Measurements from ENCODE around the gene PPARG.

Gene PPARG

DNA sequence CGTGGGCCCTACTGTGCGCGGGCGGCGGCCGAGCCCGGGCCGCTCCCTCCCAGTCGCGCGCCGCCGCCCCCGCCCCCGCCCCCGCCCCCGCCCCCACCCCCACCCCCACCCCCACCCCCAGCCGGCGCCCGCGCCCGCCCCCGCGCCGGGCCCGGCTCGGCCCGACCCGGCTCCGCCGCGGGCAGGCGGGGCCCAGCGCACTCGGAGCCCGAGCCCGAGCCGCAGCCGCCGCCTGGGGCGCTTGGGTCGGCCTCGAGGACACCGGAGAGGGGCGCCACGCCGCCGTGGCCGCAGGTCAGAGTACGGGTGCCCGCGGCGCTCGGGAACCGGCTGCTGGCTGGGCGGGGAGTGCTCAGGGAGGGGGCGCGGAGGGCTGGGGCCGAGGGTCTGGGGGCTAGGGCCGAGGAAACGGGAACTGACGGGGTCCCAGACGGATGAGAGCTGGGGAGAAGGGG, 1.1 kb upstream of the PPARG start:
- peak overlapping the region in 4 of 5 donors; percentile 84 to 96 (median 88) for H3K4me3 ChIP-seq (ENCODE audit: low read depth in 1 of 5, low read length in 5 of 5)
- H3K27ac ChIP-seq (ENCODE audit: low read depth, low read length), result peak overlapping the region; percentile 98
- H3K27me3 ChIP-seq (ENCODE audit: control insufficient read depth in 5 of 5, insufficient read depth in 4 of 5, low read length in 5 of 5), result no peaks in the 10 kb centered on the region
- no peaks in the 10 kb centered on the region for H3K9me3 ChIP-seq (ENCODE audit: control insufficient read depth in 5 of 5, low read length in 5 of 5)
- H3K36me3 ChIP-seq (ENCODE audit: control insufficient read depth in 5 of 5, insufficient read depth in 5 of 5, low read length in 5 of 5), result no peaks in the 10 kb centered on the region
- H3K4me1 ChIP-seq (ENCODE audit: control insufficient read depth in 5 of 5, insufficient read depth in 5 of 5, low read length in 5 of 5), result peaks cover 0 to 29% (median 18%) of the 10 kb centered on the region in 5 donors
- peak overlapping the region; percentile 49 to 97 (median 95) for H3K9ac ChIP-seq (ENCODE audit: low read length in 5 of 5)

DNA sequence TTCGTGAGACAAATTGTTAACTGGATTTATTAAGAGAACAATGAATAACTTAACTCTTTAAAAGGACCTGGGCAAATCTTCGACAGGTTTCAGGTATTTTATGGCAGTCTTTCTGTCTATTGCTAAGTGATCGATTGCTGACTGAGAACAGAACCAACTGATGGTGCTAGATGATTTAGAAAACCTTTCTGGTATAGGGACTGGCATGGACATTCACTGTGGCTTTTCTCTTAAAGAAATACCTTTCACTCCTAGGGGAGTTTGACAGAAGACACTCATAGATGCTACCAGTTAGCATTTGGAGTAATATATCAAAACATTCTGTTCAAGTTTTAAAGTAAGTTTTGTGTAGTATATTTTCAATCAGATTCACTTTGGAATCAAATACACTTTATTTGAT, 654 bp downstream of the PPARG start:
- Histone ChIP-seq H3K27me3 (ENCODE audit: control insufficient read depth in 5 of 5, insufficient read depth in 4 of 5, low read length in 5 of 5) (no peaks in the 10 kb centered on the region), H3K4me1 (ENCODE audit: control insufficient read depth in 5 of 5, insufficient read depth in 5 of 5, low read length in 5 of 5) (peaks cover 0 to 43% (median 35%) of the 10 kb centered on the region in 5 donors), H3K9ac (ENCODE audit: low read length in 5 of 5) (peak overlapping the region; percentile 49 to 97 (median 95)), H3K27ac (ENCODE audit: low read depth, low read length) (peak overlapping the region; percentile 98), H3K4me3 (ENCODE audit: low read depth in 1 of 5, low read length in 5 of 5) (peak overlapping the region; percentile 84 to 96 (median 89)), H3K36me3 (ENCODE audit: control insufficient read depth in 5 of 5, insufficient read depth in 5 of 5, low read length in 5 of 5) (no peaks in the 10 kb centered on the region), H3K9me3 (ENCODE audit: control insufficient read depth in 5 of 5, low read length in 5 of 5) (no peaks in the 10 kb centered on the region)

DNA sequence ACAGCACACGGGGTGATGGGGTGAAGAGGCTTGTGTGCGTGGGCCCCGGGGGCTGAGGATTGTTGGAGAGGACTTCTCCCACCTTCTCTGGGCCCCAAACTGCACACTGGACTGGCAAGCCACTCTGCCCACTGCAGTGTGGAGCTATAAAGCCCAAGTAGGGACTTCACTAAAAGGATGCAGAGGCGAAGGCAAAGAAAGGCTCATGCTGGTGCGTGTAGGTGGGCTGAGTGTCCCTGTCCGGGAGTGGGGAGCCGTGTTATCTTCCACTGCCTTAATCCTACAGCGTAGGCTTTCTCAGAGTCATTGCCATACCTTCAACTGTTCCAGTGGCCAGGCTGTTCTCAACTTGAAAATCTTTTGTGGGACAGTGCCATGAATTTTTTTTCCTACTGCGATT, 3.9 kb downstream of the PPARG start:
- Histone ChIP-seq H3K9ac (ENCODE audit: low read length in 5 of 5) (peak overlapping the region; percentile 63 to 97 (median 92)), H3K9me3 (ENCODE audit: control insufficient read depth in 5 of 5, low read length in 5 of 5) (no peaks in the 10 kb centered on the region), H3K27ac (ENCODE audit: low read depth, low read length) (peak overlapping the region; percentile 98), H3K4me3 (ENCODE audit: low read depth in 1 of 5, low read length in 5 of 5) (peak overlapping the region; percentile 79 to 96 (median 88)), H3K36me3 (ENCODE audit: control insufficient read depth in 5 of 5, insufficient read depth in 5 of 5, low read length in 5 of 5) (no peaks in the 10 kb centered on the region), H3K27me3 (ENCODE audit: control insufficient read depth in 5 of 5, insufficient read depth in 4 of 5, low read length in 5 of 5) (no peaks in the 10 kb centered on the region), H3K4me1 (ENCODE audit: control insufficient read depth in 5 of 5, insufficient read depth in 5 of 5, low read length in 5 of 5) (peaks cover 0 to 57% (median 47%) of the 10 kb centered on the region in 5 donors)

DNA sequence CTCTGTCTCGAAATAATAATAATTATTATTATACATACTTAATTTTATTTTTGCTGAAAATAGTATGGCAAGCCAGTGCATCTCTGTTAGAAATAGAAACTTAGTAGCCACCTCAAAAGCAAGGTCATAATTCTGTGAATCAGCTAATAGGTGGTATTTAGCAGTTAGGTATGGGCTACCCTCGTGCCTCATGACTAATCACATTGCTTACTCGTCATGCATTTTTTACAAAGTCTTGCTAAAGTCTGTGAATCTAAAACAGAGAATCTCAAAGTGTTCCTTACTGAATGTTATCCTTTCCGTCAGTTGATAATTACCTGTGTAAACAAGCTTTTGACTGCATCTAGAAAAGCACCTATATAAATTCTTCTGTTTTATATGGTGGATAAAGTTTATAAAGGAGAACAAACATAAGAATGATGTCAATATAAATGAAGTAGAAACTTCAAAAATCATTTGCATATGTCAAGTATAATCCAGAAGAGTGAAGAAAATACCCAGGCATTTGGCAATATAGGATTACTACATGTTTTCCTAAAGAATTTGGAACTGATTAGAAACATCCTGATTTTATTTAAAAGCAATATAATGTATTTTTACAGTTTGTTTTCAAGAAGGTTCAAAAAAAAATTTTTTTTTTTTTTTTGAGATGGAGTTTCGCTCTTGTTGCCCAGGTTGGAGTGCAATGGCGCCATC, 6.2 kb downstream of the PPARG start:
- Histone ChIP-seq H3K4me3 (ENCODE audit: low read depth in 1 of 5, low read length in 5 of 5) (peak overlapping the region in 1 of 5 donors; percentile 84), H3K9me3 (ENCODE audit: control insufficient read depth in 5 of 5, low read length in 5 of 5) (no peaks in the 10 kb centered on the region), H3K36me3 (ENCODE audit: control insufficient read depth in 5 of 5, insufficient read depth in 5 of 5, low read length in 5 of 5) (no peaks in the 10 kb centered on the region), H3K27me3 (ENCODE audit: control insufficient read depth in 5 of 5, insufficient read depth in 4 of 5, low read length in 5 of 5) (no peaks in the 10 kb centered on the region), H3K9ac (ENCODE audit: low read length in 5 of 5) (peak overlapping the region in 1 of 5 donors; percentile 45), H3K27ac (ENCODE audit: low read depth, low read length) (peak overlapping the region; percentile 98), H3K4me1 (ENCODE audit: control insufficient read depth in 5 of 5, insufficient read depth in 5 of 5, low read length in 5 of 5) (peaks cover 0 to 60% (median 49%) of the 10 kb centered on the region in 5 donors)

DNA sequence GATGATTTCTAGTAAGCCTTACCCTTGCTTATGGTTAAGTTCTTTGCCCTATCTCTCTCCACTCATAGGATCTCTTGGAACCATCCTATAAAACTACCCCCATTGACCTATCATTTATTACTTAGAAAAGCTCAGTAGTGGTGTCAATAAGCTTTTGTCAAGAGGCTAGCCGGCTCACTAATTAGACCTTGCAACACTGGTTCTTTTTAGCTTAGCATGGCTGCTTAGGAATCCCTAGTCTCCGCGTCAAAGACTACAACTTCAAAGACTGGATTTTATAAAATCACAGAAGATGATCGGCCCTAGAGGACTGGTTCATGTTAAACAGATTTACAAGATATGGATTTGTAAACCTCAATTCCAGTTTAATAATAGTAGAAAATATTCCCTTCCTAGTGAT, 7.6 kb downstream of the PPARG start:
- Histone ChIP-seq H3K4me3 (ENCODE audit: low read depth in 1 of 5, low read length in 5 of 5) (peak overlapping the region in 1 of 5 donors; percentile 2), H3K27me3 (ENCODE audit: control insufficient read depth in 5 of 5, insufficient read depth in 4 of 5, low read length in 5 of 5) (no peaks in the 10 kb centered on the region), H3K27ac (ENCODE audit: low read depth, low read length) (peak overlapping the region; percentile 32), H3K36me3 (ENCODE audit: control insufficient read depth in 5 of 5, insufficient read depth in 5 of 5, low read length in 5 of 5) (peaks cover 0 to 2% (median under 1%) of the 10 kb centered on the region in 5 donors), H3K9ac (ENCODE audit: low read length in 5 of 5) (peak overlapping the region in 2 of 5 donors; percentile 35 to 39), H3K9me3 (ENCODE audit: control insufficient read depth in 5 of 5, low read length in 5 of 5) (no peaks in the 10 kb centered on the region), H3K4me1 (ENCODE audit: control insufficient read depth in 5 of 5, insufficient read depth in 5 of 5, low read length in 5 of 5) (peaks cover 0 to 68% (median 59%) of the 10 kb centered on the region in 5 donors)

DNA sequence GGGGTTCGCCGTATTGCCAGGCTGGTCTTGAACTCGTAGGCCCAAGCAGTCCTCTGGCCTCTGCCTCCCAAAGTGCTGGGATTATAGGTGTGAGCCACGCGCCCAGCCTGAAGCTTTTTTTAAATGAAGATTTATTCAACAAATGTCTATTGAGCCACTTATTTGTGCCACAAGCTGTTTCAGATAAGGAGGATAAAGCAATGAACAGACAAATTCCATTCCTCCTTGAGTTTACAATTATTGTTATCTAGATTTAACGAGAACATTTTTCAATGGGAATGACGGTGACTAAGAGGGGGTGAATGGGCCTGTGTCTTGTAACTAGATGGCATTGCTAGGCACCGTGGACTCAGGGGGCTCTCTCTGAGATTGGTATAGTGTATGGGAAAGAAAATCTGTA, 10.2 kb downstream of the PPARG start:
- no peaks in the 10 kb centered on the region for H3K27me3 ChIP-seq (ENCODE audit: control insufficient read depth in 5 of 5, insufficient read depth in 4 of 5, low read length in 5 of 5)
- H3K27ac ChIP-seq (ENCODE audit: low read depth, low read length), result peak overlapping the region; percentile 74
- no peaks in the 10 kb centered on the region for H3K9me3 ChIP-seq (ENCODE audit: control insufficient read depth in 5 of 5, low read length in 5 of 5)
- H3K36me3 ChIP-seq (ENCODE audit: control insufficient read depth in 5 of 5, insufficient read depth in 5 of 5, low read length in 5 of 5), result peaks cover 5 to 16% (median 8%) of the 10 kb centered on the region in 5 donors
- peak overlapping the region in 1 of 5 donors; percentile 12 for H3K4me3 ChIP-seq (ENCODE audit: low read depth in 1 of 5, low read length in 5 of 5)
- H3K9ac ChIP-seq (ENCODE audit: low read length in 5 of 5), result no peak overlapping the region
- H3K4me1 ChIP-seq (ENCODE audit: control insufficient read depth in 5 of 5, insufficient read depth in 5 of 5, low read length in 5 of 5), result peaks cover 5 to 74% (median 60%) of the 10 kb centered on the region in 5 donors

DNA sequence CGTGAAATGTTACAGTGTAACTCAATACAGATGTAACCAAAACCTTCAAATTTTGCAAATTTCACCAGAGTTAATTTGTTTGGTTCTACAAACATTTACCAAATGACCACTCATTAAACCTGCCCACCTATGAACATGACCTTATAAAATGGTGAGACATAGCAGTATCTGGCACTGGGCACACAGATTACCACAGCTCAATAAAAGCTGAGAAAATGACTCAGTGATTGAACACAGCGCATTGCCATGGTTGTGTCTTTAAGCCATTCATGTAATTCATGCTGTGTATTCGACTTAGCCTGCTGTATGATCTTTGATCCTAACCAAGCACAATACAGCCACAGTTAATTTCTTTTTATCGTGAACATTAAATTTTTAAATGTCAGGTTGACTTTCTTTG, 11.3 kb downstream of the PPARG start:
- Histone ChIP-seq H3K9me3 (ENCODE audit: control insufficient read depth in 5 of 5, low read length in 5 of 5) (no peaks in the 10 kb centered on the region), H3K27ac (ENCODE audit: low read depth, low read length) (peak overlapping the region; percentile 91), H3K4me3 (ENCODE audit: low read depth in 1 of 5, low read length in 5 of 5) (no peak overlapping the region), H3K36me3 (ENCODE audit: control insufficient read depth in 5 of 5, insufficient read depth in 5 of 5, low read length in 5 of 5) (peaks cover 5 to 16% (median 8%) of the 10 kb centered on the region in 5 donors), H3K4me1 (ENCODE audit: control insufficient read depth in 5 of 5, insufficient read depth in 5 of 5, low read length in 5 of 5) (peaks cover 5 to 71% (median 60%) of the 10 kb centered on the region in 5 donors), H3K27me3 (ENCODE audit: control insufficient read depth in 5 of 5, insufficient read depth in 4 of 5, low read length in 5 of 5) (no peaks in the 10 kb centered on the region), H3K9ac (ENCODE audit: low read length in 5 of 5) (peak overlapping the region in 1 of 5 donors; percentile 25)

DNA sequence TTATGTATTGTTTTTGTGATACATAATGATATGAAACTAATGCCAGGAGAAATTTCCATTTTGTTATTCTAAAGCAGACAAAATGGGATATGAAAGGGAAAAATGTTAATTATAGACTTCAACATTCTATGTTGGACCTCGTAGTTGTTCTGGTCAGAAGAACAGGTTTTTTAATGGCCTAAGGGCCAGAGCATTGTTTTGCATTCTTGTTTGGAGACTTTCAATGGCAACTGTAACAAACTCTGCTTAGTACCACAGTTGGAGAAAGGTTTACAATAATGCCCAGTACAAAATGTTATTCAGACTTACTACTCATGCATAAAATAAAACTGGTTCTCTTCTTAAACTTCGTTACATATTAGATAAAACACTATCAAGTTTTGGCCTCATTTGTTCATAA, 12.2 kb downstream of the PPARG start:
- H3K27me3 ChIP-seq (ENCODE audit: control insufficient read depth in 5 of 5, insufficient read depth in 4 of 5, low read length in 5 of 5), result no peaks in the 10 kb centered on the region
- H3K36me3 ChIP-seq (ENCODE audit: control insufficient read depth in 5 of 5, insufficient read depth in 5 of 5, low read length in 5 of 5), result peaks cover 5 to 19% (median 9%) of the 10 kb centered on the region in 5 donors
- H3K4me1 ChIP-seq (ENCODE audit: control insufficient read depth in 5 of 5, insufficient read depth in 5 of 5, low read length in 5 of 5), result peaks cover 5 to 70% (median 59%) of the 10 kb centered on the region in 5 donors
- no peak overlapping the region for H3K4me3 ChIP-seq (ENCODE audit: low read depth in 1 of 5, low read length in 5 of 5)
- H3K27ac ChIP-seq (ENCODE audit: low read depth, low read length), result peak overlapping the region; percentile 91
- H3K9ac ChIP-seq (ENCODE audit: low read length in 5 of 5), result no peak overlapping the region
- no peaks in the 10 kb centered on the region for H3K9me3 ChIP-seq (ENCODE audit: control insufficient read depth in 5 of 5, low read length in 5 of 5)

DNA sequence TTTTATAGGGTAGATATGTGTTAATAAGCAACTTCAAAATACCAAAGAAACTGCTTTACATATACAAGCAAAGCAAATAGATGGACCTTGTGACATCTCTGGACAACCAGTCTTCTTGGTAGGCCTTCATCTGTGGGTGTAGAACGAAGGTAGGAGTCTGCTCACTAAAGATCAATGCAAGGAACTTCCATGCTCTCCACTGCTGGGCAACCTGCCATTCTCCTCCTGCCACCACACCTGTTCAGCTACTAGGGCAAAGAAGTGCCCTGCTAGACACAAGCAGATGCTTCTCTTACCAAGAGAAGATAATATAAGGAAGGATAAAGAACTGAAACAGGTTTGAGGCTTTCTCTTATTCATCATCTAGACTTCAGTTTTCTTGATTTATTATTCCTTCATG, 12.6 kb downstream of the PPARG start:
- H3K9me3 ChIP-seq (ENCODE audit: control insufficient read depth in 5 of 5, low read length in 5 of 5), result no peaks in the 10 kb centered on the region
- H3K4me3 ChIP-seq (ENCODE audit: low read depth in 1 of 5, low read length in 5 of 5), result no peak overlapping the region
- H3K27ac ChIP-seq (ENCODE audit: low read depth, low read length), result peak overlapping the region; percentile 91
- no peaks in the 10 kb centered on the region for H3K27me3 ChIP-seq (ENCODE audit: control insufficient read depth in 5 of 5, insufficient read depth in 4 of 5, low read length in 5 of 5)
- H3K4me1 ChIP-seq (ENCODE audit: control insufficient read depth in 5 of 5, insufficient read depth in 5 of 5, low read length in 5 of 5), result peaks cover 5 to 65% (median 59%) of the 10 kb centered on the region in 5 donors
- H3K9ac ChIP-seq (ENCODE audit: low read length in 5 of 5), result no peak overlapping the region
- peaks cover 6 to 23% (median 12%) of the 10 kb centered on the region in 5 donors for H3K36me3 ChIP-seq (ENCODE audit: control insufficient read depth in 5 of 5, insufficient read depth in 5 of 5, low read length in 5 of 5)

DNA sequence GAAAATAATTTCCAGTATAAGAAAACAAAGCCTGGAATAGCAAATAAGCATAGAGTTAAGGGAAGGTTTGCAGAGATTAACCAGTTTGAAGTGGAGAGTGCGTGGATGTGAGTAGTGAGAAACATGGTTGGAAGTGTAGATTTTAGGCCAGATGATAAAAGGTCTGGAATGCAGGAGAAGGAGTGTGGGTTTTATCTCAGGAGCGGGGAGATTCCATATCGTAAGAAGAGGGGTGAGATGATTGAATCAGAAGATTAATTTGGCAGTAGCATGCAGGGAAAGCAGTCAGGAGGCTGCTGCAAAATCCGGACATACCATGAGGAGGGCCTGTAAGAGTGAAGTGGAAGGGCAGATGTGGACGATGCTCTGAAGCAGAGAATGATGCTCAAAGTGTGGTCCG, 13.7 kb downstream of the PPARG start:
- Histone ChIP-seq H3K9ac (ENCODE audit: low read length in 5 of 5) (no peak overlapping the region), H3K36me3 (ENCODE audit: control insufficient read depth in 5 of 5, insufficient read depth in 5 of 5, low read length in 5 of 5) (peaks cover 6 to 23% (median 13%) of the 10 kb centered on the region in 5 donors), H3K4me1 (ENCODE audit: control insufficient read depth in 5 of 5, insufficient read depth in 5 of 5, low read length in 5 of 5) (peaks cover 5 to 62% (median 58%) of the 10 kb centered on the region in 5 donors), H3K4me3 (ENCODE audit: low read depth in 1 of 5, low read length in 5 of 5) (no peak overlapping the region), H3K27ac (ENCODE audit: low read depth, low read length) (peak overlapping the region; percentile 91), H3K27me3 (ENCODE audit: control insufficient read depth in 5 of 5, insufficient read depth in 4 of 5, low read length in 5 of 5) (no peaks in the 10 kb centered on the region), H3K9me3 (ENCODE audit: control insufficient read depth in 5 of 5, low read length in 5 of 5) (no peaks in the 10 kb centered on the region)
